HG02970 (cell line): ENCODE measurements around the gene CRTAP.
"Not testable (repeated sequence)": the region's sequence is repeated elsewhere in the genome, so short reads cannot be mapped to it uniquely, and the experiment has no call there.

ENCODE experiments used
- ATAC-seq: cut with Tn5 transposase; IDR thresholded peaks from one replicate; pipeline ENCODE4 v1.9.1; 2021; ENCODE audit warnings: mild to moderate bottlenecking, moderate library complexity, moderate number of reproducible peaks; ENCODE audit not compliant: unreplicated experiment, low FRiP score

Gene CRTAP

GRCh38 chr3:33099109-33099645 lies 14.6 kb upstream of the CRTAP start:
- no peak for ATAC-seq

DNA sequence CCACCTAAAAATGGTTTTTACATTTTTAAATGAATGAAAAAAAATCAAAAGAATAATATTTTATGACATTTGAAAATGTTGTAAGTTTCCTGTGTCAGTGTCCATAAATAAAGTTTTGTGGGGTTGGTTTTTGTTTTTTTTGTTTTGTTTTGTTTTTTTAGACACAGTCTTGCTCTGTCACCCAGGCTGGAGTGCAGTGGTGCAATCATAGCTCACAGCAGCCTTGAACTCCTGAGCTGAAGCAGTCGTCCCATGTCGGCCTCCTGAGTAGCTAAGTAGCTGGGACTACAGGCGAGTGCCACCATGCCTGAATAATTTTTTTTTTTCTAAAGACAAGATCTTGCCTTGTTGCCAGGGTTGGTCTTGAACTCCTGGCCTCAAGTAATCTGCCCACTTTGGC lies 14.1 kb upstream of the CRTAP start:
- no peak for ATAC-seq

- no peak for ATAC-seq
These were observed 13.6 kb upstream of the CRTAP start for GRCh38 chr3:33100229-33100628.

- ATAC-seq, result no peak
These were observed 10.8 kb upstream of the CRTAP start for GRCh38 chr3:33103034-33103433.

GRCh38 chr3:33103480-33103879 lies 10.3 kb upstream of the CRTAP start:
- no peak for ATAC-seq

GRCh38 chr3:33104803-33105202 lies 9.0 kb upstream of the CRTAP start:
- no peak for ATAC-seq

DNA sequence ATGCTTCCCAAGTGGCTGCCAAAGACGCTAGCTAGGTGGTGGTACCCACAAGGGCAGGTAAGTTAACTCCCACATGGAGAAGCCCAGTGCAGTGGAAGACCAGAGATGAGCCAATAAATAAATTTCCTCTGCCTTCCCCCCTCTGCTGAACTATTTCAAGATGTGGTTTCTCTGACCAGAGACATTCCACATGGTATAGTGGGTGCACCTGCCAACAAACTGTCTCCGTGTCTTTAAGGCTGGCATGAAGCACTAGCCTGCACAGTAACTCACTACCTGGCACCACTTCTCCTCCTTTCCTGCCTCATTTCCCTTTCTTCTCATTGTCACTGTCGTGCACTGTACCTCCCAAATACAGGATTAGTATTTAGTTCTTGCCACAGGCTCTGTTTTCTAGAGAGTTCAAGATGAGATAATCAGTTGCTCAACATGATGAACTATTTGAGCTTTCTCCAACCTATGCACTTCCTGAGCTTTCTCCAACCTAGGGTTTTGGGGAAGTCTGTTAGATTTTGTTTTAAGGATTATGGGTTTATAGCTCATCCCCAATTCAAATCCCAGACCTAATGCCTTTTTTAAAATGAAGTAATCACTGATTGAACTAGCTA lies 8.4 kb upstream of the CRTAP start:
- ATAC-seq, result no peak

DNA sequence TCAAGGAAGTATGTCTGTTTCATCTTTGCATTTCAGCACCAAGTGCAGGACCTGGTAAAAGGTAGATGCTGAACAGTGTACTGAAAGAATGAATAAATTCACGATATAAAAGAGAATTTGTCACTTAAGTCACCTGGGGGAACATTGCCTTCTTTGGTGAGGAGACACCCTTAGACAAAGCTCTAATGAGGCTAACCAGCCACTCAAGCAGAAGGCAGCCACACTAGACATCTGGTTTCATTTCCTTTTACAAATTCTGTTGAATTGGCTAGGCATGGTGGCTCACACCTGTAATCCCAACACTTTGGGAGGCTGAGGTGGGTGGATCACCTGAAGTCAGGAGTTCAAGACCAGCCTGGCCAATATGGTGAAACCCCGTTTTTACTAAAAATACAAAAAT lies 7.0 kb upstream of the CRTAP start:
- not testable (repeated sequence) for ATAC-seq

GRCh38 chr3:33111581-33111980 lies 2.2 kb upstream of the CRTAP start:
- ATAC-seq, result no peak

- no peak for ATAC-seq
These were observed 809 bp downstream of the CRTAP start for GRCh38 chr3:33114622-33115023.

DNA sequence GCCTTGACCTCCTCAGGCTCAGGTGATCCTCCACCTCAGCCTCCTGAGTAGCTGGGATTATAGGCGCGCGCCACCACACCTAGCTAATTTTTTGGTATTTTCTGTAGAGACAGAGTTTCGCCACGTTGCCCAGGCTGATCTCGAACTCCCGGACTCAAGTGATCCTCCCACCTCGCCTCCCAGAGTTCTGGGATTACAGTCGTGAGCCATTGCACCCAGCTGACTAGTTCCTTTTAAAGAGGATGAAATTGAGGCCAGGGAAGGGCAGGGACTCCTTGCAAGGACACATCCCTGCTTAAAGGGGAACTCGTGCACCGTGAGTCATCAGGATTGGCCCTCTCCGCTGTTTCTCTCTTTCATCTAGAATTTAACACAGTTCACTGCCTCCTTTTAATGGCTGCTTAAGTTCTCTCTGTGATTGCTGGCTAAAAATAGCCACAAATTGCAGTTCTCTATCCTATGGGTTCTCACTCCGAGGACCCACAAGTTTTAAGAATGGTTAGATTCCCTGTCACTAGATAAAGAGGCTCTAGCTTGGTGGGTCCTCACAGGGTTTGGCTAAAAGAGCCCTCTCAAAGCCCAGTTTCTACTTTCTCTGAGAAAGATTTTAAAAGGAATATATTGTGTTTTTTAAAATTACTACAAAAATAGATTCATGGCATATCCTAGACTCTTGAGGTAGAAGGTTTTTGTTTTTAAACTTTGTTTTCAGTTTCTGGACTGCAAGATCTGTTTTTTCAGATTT lies 1.4 kb downstream of the CRTAP start:
- ATAC-seq, result no peak

GRCh38 chr3:33117461-33117860 lies 3.6 kb downstream of the CRTAP start:
- ATAC-seq, result no peak

- ATAC-seq, result no peak
These were observed 6.1 kb downstream of the CRTAP start for GRCh38 chr3:33119891-33120290.

GRCh38 chr3:33122991-33123390 lies 9.2 kb downstream of the CRTAP start:
- ATAC-seq, result no peak

DNA sequence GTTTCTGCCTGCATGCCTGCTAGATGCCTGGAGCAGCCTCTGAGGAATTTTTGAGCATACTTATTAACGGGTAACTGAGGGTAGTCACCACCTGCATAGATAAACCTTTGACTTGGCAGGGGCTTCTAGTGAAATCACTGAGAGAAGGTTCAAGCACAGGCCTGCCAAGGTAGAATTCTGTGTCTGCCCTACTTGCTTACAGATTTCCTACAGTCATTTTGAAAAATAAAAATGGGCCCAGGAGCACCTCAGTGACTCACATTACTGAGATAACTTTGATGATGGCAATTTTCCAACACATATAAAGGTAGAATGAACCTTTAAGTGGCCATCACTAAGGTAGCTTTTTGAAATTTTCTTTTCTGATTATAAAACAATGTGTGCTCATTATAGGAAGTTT lies 10.8 kb downstream of the CRTAP start:
- ATAC-seq, result no peak

GRCh38 chr3:33125840-33126239 lies 12.0 kb downstream of the CRTAP start:
- no peak for ATAC-seq

GRCh38 chr3:33128706-33129105 lies 14.9 kb downstream of the CRTAP start:
- ATAC-seq, result no peak

- ATAC-seq, result no peak
These were observed 16.3 kb downstream of the CRTAP start for GRCh38 chr3:33130144-33130543.

DNA sequence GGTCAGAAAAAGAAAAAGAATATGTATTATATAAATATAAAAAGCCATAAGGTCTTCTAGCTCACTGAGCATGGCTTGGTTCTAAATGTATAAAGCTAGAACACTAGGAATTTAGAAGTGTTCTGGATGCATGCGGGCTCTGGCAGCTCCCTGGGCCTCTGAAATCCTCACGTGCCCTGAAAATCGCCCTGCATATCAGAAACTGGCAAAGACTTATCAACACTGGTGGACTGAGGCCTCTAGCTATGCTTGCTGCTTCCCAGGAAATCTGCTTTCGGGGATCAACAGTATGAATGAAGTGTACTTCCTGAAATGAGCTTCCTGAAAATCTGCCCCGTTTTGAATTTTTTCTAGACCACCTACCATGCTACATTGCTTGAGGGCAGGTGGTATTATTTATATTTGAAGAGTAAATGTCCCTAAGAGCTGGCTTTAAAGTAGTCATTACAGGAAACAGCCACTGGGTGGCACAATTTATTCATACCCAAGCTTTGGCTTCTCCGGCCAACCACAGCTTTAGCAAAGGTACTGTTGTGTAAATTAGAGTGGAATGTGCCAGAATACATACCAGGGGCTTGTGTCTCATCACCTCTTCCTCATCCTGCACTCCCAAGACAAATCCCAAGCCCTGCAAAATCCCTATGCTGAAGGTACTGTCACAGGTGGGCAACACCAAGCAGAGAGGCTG lies 17.7 kb downstream of the CRTAP start:
- ATAC-seq, result no peak

- no peak for ATAC-seq
These were observed 18.2 kb downstream of the CRTAP start for GRCh38 chr3:33132019-33132360.

DNA sequence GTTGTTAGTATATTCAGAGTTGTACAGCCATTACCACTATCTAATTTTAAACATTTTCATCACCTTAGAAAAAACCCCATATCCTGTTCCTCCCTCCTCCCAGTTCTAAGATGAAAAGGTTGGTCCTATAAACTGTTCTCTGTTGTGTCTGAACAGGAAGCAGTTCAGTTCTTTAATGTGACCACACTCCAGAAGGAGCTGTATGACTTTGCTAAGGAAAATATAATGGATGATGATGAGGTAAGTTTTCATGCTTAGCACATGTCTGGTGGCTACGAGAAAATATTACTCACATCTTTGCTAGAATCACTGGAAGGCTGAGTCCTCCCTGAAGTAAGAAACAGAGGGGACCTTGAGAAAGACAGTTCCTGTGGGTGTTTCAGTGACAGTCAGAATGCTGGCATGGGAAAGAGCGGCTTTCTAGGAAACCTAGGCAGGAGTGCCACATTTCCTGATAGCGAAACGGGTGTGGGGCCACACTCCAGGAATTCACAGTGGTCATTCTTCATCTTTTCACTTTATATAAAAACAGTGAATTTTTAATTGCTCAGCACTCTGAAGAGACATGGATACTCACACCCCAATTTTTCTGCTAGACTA lies 20.3 kb downstream of the CRTAP start:
- no peak for ATAC-seq
